KMS-11 (cell line): ENCODE data around the gene SUDS3.

Source experiments
- H2AFZ ChIP-seq: fragments of 200-600 bp; sonication (generic); 2 replicates; pipeline ENCODE4 v1.6.1; 2016; ENCODE audit warnings: antibody characterized with exemption, mixed run types, low read depth
- H3K27ac ChIP-seq: fragments of 200-600 bp; sonication (generic); 2 replicates; pipeline ENCODE4 v1.6.1; 2016; ENCODE audit warnings: mild to moderate bottlenecking, mixed run types
- H3K27me3 ChIP-seq: fragments of 200-600 bp; sonication (generic); 2 replicates; pipeline ENCODE4 v1.6.1; 2017; ENCODE audit warnings: mild to moderate bottlenecking, low read depth, mixed run types, moderate library complexity; ENCODE audit not compliant: insufficient read depth
- H3K36me3 ChIP-seq: fragments of 200-600 bp; sonication (generic); 2 replicates; pipeline ENCODE4 v1.6.1; 2017; ENCODE audit warnings: mild to moderate bottlenecking, mixed run types; ENCODE audit not compliant: insufficient read depth
- H3K4me1 ChIP-seq: fragments of 200-600 bp; sonication (generic); 2 replicates; pipeline ENCODE4 v1.6.1; 2016; ENCODE audit warnings: mild to moderate bottlenecking, low read depth, mixed run types; ENCODE audit not compliant: poor library complexity, severe bottlenecking
- H3K4me2 ChIP-seq: fragments of 200-600 bp; sonication (generic); 2 replicates; pipeline ENCODE4 v1.7.0; 2016; ENCODE audit warnings: mild to moderate bottlenecking, mixed run types
- H3K4me3 ChIP-seq: fragments of 200-600 bp; sonication (generic); IDR thresholded peaks from 2 replicates; pipeline ENCODE4 v1.6.1; 2017; ENCODE audit warnings: low read depth, low read length, mixed read lengths; ENCODE audit not compliant: insufficient read depth
- H3K79me2 ChIP-seq: fragments of 200-600 bp; sonication (generic); 2 replicates; pipeline ENCODE4 v1.6.1; 2016; ENCODE audit warnings: low read depth, mixed run types; ENCODE audit not compliant: insufficient read depth
- H3K9ac ChIP-seq: fragments of 200-600 bp; sonication (generic); 2 replicates; pipeline ENCODE4 v1.6.1; 2016; ENCODE audit warnings: mild to moderate bottlenecking, mixed run types
- H4K20me1 ChIP-seq: fragments of 200-600 bp; sonication (generic); 2 replicates; pipeline ENCODE4 v1.6.1; 2016; ENCODE audit warnings: mild to moderate bottlenecking, mixed run types; ENCODE audit not compliant: insufficient read depth
- CTCF ChIP-seq: fragments of 200-600 bp; sonication (generic); conservative IDR thresholded peaks from 2 replicates; pipeline ENCODE4 v1.6.1; 2017; ENCODE audit warnings: low read depth, mild to moderate bottlenecking, antibody characterized with exemption, low read length, moderate library complexity, mixed read lengths

The SUDS3 gene

GRCh38 chr12:118361092-118361404 lies 15.3 kb upstream of the SUDS3 start:
- Histone ChIP-seq H2AFZ (no peak overlapping the region), H3K9ac (no peak overlapping the region), H3K27ac (no peak overlapping the region)

GRCh38 chr12:118361889-118362288 lies 14.5 kb upstream of the SUDS3 start:
- no peak overlapping the region for H2AFZ ChIP-seq
- TF ChIP-seq CTCF = no peak
- no peak overlapping the region for H3K9ac ChIP-seq
- no peaks in the 10 kb centered on the region for H4K20me1 ChIP-seq
- H3K4me3 ChIP-seq = no peak overlapping the region
- no peak overlapping the region for H3K27ac ChIP-seq
- H3K4me1 ChIP-seq = peaks cover 18% of the 10 kb centered on the region
- H3K36me3 ChIP-seq = no peaks in the 10 kb centered on the region
- 0 out of 2 replicates have a peak, but pooled peaks cover 5% of the 10 kb centered on the region for H3K79me2 ChIP-seq
- H3K4me2 ChIP-seq = no peak overlapping the region
- H3K27me3 ChIP-seq = no peaks in the 10 kb centered on the region

More at GRCh38 chr12:118361092-118361404, 15.3 kb upstream of the SUDS3 start:
- H3K4me1 ChIP-seq = peaks cover 27% of the 10 kb centered on the region
- H3K36me3 ChIP-seq = no peaks in the 10 kb centered on the region
- H3K79me2 ChIP-seq = 0 out of 2 replicates have a peak, but pooled peaks cover 5% of the 10 kb centered on the region
- no peak overlapping the region for H3K4me2 ChIP-seq
- TF ChIP-seq CTCF = no peak
- H4K20me1 ChIP-seq = no peaks in the 10 kb centered on the region
- no peak overlapping the region for H3K4me3 ChIP-seq
- no peaks in the 10 kb centered on the region for H3K27me3 ChIP-seq

GRCh38 chr12:118368821-118369220 lies 7.5 kb upstream of the SUDS3 start:
- H3K27me3 ChIP-seq = no peaks in the 10 kb centered on the region
- no peaks in the 10 kb centered on the region for H3K36me3 ChIP-seq
- H3K9ac ChIP-seq = no peak overlapping the region
- H3K4me2 ChIP-seq = no peak overlapping the region
- H3K4me1 ChIP-seq = peaks cover 2% of the 10 kb centered on the region
- H3K79me2 ChIP-seq = no peaks in the 10 kb centered on the region
- no peak overlapping the region for H3K27ac ChIP-seq
- no peak for TF ChIP-seq CTCF
- H2AFZ ChIP-seq = no peak overlapping the region
- no peaks in the 10 kb centered on the region for H4K20me1 ChIP-seq
- H3K4me3 ChIP-seq = no peak overlapping the region

- Histone ChIP-seq H3K4me3 (no peak overlapping the region), H3K9ac (no peak overlapping the region), H3K27ac (no peak overlapping the region), H4K20me1 (no peaks in the 10 kb centered on the region), H3K27me3 (no peaks in the 10 kb centered on the region), H2AFZ (no peak overlapping the region), H3K79me2 (no peaks in the 10 kb centered on the region), H3K4me2 (no peak overlapping the region), H3K4me1 (peaks cover 3% of the 10 kb centered on the region), H3K36me3 (no peaks in the 10 kb centered on the region)
- TF ChIP-seq CTCF = no peak
These were observed 5.8 kb upstream of the SUDS3 start for GRCh38 chr12:118370601-118371000.
